RWPE1 (cell line): ENCODE data around the gene MAGI1.

Experiments used
- CTCF ChIA-PET: fragments of 350-600 bp; sonication (Branson Sonifier 250); formaldehyde crosslinking; extraction: SDS; loops from one replicate; lab custom pipeline; 2021; lab: Yijun Ruan, JAX
- POLR2A ChIA-PET: fragments of 400-600 bp; formaldehyde crosslinking; extraction: SDS; loops from one replicate; lab custom pipeline; 2020; ENCODE audit warnings: antibody characterized with exemption; ENCODE audit not compliant: low non-redundant PET; lab: Yijun Ruan, JAX
- DNase-seq: peaks from one replicate; pipeline ENCODE4 v3.0.0; 2012; ENCODE audit warnings: low spot score
- H3K27ac ChIP-seq: fragments of 450-650 bp; 2 replicates; pipeline ENCODE4 v1.5.1; 2017
- TF ChIP-seq, protein P1 (sequence below): fragments of 450-650 bp; conservative IDR thresholded peaks from 2 replicates; pipeline ENCODE4 v1.5.1; 2017; ENCODE audit warnings: low read depth, mild to moderate bottlenecking

Gene MAGI1

DNA sequence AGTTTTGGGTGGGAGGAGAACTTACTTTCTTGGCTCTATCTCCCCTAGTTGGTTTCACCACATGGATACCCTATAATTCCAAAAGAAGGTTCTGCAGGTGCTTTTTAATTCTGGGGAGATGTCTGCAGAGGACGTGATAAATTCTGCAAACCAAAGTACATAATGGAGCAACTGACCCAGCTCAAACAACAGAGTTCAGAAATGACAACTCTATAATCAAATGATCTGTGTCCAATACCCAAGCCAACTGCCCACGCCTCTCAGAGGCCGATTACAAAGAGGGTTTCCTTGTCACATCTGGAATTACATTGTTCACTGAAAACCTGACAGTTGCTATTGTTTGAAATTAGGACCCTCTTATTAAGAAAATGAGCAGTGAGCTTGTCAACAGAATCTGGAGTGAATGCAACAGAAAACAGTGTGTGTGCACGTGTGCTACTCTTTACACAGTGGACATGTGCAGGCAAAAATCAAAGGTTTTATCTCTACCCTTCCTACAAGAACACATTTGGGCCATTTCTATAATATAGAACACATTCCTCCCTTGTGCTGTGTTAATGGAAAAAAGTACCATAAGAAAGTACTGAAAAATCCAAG lies 593.0 kb downstream of the MAGI1 start:
- ChIA-PET POLR2A (no interaction called here), CTCF (interaction anchor here (0.6 kb wide), 1 partner anchor 286 kb away, joined by 3 read pairs; no protein-coding TSS in a partner anchor)
- H3K27ac ChIP-seq = no peak overlapping the region
- no peak for DNase-seq
- TF ChIP-seq, protein P1, sequence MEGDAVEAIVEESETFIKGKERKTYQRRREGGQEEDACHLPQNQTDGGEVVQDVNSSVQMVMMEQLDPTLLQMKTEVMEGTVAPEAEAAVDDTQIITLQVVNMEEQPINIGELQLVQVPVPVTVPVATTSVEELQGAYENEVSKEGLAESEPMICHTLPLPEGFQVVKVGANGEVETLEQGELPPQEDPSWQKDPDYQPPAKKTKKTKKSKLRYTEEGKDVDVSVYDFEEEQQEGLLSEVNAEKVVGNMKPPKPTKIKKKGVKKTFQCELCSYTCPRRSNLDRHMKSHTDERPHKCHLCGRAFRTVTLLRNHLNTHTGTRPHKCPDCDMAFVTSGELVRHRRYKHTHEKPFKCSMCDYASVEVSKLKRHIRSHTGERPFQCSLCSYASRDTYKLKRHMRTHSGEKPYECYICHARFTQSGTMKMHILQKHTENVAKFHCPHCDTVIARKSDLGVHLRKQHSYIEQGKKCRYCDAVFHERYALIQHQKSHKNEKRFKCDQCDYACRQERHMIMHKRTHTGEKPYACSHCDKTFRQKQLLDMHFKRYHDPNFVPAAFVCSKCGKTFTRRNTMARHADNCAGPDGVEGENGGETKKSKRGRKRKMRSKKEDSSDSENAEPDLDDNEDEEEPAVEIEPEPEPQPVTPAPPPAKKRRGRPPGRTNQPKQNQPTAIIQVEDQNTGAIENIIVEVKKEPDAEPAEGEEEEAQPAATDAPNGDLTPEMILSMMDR = no peak

DNA sequence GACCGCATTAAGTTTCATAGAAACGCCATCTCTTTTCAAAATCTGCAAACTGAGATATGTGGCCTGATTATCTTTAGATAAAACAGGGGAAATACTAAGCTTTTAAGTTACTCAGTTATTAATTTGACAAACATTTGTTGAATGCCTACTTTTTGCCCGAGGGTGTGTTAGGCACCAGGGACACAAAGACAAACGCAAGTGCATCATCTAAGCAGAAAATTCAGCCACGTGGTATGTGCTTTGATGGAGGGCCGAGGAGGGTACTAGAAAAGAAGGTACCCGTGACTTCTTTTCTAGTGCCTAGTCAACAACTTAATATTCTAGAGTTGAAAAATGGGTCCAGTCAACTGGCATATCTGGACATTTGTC lies 594.3 kb downstream of the MAGI1 start:
- POLR2A ChIA-PET = no interaction called here
- TF ChIP-seq, protein P1 = no peak
- no peak for DNase-seq
- CTCF ChIA-PET = no interaction called here
- no peak overlapping the region for H3K27ac ChIP-seq

DNA sequence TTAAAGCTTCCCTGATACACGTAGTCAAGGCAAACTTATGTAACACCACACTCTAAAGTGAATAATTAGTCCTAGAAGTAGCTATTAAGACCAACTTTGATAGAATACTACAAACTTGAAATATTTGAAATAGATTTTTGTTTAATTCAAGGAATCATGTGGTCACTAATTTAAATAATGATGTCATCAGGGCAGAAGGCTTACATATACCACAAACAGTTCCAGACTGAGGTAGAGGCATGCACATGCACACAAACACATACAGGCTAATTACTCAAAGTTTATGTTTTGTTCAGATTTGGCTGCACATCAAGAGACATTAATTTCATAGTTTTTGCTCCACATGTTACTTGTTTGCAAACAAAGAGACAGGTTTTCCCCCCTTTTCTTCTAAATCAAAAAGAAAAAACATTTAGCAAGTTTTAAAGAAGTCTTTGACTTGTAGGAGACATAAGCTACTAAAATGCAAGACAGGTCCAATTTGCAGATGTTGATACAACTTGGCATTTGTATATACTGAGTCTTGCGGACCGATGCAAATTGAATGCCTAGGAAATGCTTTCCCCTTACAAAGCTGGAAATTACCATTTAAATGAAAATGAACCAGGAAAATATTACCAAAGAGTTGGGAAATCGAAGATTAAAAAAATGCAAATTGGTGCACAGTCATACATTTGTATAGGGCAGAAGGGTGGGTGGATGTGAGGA lies 594.8 kb downstream of the MAGI1 start:
- TF ChIP-seq, protein P1 = no peak
- ChIA-PET POLR2A (no interaction called here), CTCF (no interaction called here)
- no peak for DNase-seq
- no peak overlapping the region for H3K27ac ChIP-seq

DNA sequence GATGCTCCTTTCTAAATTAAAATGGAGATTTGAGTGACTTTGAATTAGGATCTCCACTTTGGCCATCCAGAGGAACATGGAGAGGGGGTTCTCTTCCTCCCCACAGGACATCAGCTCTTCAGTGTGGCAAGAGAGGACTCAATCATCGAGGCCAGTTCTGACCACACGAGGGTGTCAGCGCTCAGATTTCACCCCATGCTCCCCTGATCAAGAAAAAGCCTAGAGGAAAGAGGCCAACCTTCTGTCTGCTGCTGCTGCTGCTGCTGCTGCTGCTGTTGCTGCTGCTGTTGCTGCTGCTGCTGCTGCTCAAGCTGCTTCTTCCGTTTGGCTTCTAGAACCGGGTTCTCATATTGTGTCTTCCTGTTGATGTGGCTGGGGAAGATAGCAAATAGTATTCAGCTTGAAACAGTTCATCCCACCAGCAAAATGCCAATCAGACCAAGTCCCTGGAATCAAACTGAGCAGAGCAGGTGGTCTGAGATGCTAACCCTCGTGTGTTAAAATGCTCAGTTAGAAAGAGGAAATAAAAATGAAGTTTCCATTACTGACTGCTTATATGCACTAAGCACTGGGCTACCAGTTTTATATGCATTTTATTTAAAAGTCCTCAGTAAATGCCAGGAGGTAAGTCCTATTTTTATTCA lies 599.0 kb downstream of the MAGI1 start:
- ChIA-PET POLR2A (no interaction called here), CTCF (interaction anchor here (0.6 to 1.4 kb wide), 8 partner anchors 15 to 906 kb away, joined by 3 to 6 read pairs (median 4); no protein-coding TSS in a partner anchor)
- DNase-seq = peak; percentile 47
- TF ChIP-seq, protein P1 = peak; percentile 26; the same call in 1 of the 2 replicates
- no peak overlapping the region for H3K27ac ChIP-seq

DNA sequence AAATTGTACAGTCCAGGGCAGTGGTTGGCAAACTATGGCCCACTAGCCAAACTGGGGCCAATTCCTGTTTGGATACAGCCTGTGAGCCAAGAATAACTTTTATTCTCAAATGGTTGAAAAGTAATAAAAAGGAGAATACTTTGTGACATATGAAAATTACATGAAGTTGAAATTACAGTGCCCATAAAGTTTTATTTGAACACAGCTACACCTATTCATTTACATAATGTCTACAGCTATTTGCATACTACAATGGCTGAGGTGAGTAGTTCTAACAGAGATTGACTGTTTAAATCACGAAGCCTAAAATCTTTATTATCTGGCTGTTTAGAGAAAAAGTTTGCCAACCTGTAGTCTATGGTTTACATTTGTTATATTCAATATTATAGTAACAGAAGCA lies 600.1 kb downstream of the MAGI1 start:
- ChIA-PET CTCF (interaction anchor here (1.1 to 1.2 kb wide), 2 partner anchors 290 to 313 kb away, joined by 3 to 4 read pairs; no protein-coding TSS in a partner anchor), POLR2A (no interaction called here)
- TF ChIP-seq, protein P1 = no peak
- no peak overlapping the region for H3K27ac ChIP-seq
- no peak for DNase-seq

DNA sequence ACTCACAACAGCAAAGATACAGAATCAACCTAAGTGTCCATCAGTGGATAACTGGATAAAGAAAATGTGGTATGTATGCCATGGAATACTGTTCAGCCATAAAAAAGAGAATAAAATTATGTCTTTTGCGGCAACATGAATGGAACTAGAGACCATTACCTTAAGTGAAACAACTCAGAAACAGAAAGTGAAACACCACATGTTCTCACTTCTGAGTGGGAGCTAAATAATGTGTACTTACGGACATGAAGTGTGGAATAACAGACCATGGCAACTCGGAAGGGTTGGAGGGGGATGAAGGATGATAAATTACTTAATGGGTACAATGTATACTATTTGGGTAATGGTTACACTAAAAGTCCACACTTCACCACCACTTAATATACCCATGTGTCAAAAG lies 600.6 kb downstream of the MAGI1 start:
- CTCF ChIA-PET = no interaction called here
- POLR2A ChIA-PET = no interaction called here
- no peak overlapping the region for H3K27ac ChIP-seq
- TF ChIP-seq, protein P1 = no peak
- no peak for DNase-seq
